SK-N-MC (cell line): Measurements from ENCODE around the gene PLXNA2.

Experiments
- DNase-seq: peaks from one replicate; pipeline ENCODE4 v3.0.0-alpha.2; 2011; ENCODE audit warnings: low read depth, low spot score
- H3K27ac ChIP-seq: fragments of 200-600 bp; sonication (generic); 2 replicates; pipeline ENCODE4 v1.5.1; 2016; ENCODE audit warnings: mixed run types
- H3K36me3 ChIP-seq: fragments of 200-600 bp; sonication (generic); 2 replicates; pipeline ENCODE4 v1.6.1; 2017; ENCODE audit warnings: antibody characterized with exemption, low read length, mixed read lengths; ENCODE audit not compliant: insufficient read depth
- H3K4me3 ChIP-seq: fragments of 200-600 bp; sonication (generic); 2 replicates; pipeline ENCODE4 v1.5.1; 2016
- H3K9ac ChIP-seq: fragments of 200-600 bp; sonication (generic); 2 replicates; pipeline ENCODE4 v1.8.0; 2017; ENCODE audit warnings: mixed run types, mixed read lengths; ENCODE audit not compliant: insufficient read length
- H3K9me3 ChIP-seq: fragments of 200-600 bp; sonication (generic); 2 replicates; pipeline ENCODE4 v1.6.1; 2017; ENCODE audit warnings: low read depth, mild to moderate bottlenecking, antibody characterized with exemption, low read length, moderate library complexity, mixed read lengths
- EZH2 ChIP-seq: fragments of 200-600 bp; sonication (generic); IDR thresholded peaks from one replicate; pipeline ENCODE4 v1.6.1; 2017; ENCODE audit warnings: antibody characterized with exemption
- FOXP2 ChIP-seq: optimal IDR thresholded peaks from 2 replicates; pipeline ENCODE3; 2011; ENCODE audit warnings: mild to moderate bottlenecking, moderate library complexity; ENCODE audit not compliant: insufficient read depth; ENCODE audit errors: extremely low read length, control extremely low read depth
- POLR2AphosphoS5 ChIP-seq: IDR thresholded peaks from 2 replicates; pipeline ENCODE4 v1.6.1; 2012; ENCODE audit warnings: mild to moderate bottlenecking, low read depth, low read length, borderline replicate concordance

The PLXNA2 gene

DNA sequence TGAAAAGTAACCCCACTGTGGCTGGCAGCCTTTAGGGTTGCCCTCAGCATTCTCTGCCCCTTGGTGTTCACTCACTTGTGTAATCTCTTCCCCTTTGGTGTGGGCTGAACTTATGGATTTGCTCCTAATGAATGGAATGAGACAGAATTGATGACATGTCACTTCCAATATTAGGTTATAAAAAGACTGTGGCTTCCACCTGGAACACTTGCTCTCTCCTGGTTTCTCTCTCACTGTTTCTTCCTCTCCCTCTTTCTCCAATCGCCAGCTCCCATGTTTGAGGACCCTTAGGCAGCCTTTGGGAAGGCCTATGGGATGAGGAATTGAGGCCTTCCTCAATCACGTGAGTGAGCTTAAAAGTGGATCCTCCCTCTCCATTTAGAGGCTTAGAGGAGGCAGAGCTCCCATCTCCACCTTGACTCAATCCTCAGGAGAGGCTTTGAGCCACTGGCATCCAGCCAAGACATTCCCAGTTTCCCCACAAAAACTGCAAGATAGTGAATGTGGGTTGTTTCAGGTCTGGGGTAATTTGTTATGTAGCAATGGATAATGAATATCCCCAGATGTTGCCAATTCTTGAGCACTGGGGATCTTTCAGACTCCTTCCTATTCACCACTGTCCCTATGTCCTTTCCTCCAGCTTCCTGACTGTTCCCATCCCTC is 237.8 kb downstream of the PLXNA2 start:
- TF ChIP-seq FOXP2 (no peak), POLR2AphosphoS5 (no peak), EZH2 (no peak)
- no peak overlapping the region for H3K4me3 ChIP-seq
- no peak overlapping the region for H3K9ac ChIP-seq
- no peaks in the 10 kb centered on the region for H3K9me3 ChIP-seq
- no peak for DNase-seq
- no peak overlapping the region for H3K27ac ChIP-seq
- H3K36me3 ChIP-seq = no peaks in the 10 kb centered on the region

DNA sequence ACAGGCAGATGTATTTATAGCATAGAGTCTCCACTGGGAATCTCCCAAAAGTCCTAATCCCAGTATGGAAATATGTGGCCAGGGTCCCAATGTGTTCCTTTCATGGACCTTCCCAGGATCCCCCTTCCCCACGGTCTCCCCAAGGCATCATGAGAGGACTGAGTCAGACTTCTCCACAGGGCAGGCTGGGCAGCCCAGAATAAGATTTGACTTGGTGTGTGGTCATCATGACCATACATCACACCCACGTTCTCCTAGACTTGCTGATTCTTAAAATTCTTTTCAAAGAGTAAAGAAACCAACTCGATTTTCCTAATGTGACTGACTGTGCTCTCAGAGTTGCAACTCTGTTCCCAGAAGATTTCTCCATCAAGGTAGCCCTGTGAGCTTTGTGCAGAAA is 239.3 kb downstream of the PLXNA2 start:
- Histone ChIP-seq H3K27ac (no peak overlapping the region), H3K9ac (no peak overlapping the region), H3K36me3 (no peaks in the 10 kb centered on the region), H3K9me3 (no peaks in the 10 kb centered on the region), H3K4me3 (no peak overlapping the region)
- TF ChIP-seq EZH2 = no peak
- no peak for TF ChIP-seq POLR2AphosphoS5
- TF ChIP-seq FOXP2 = no peak
- no peak for DNase-seq

DNA sequence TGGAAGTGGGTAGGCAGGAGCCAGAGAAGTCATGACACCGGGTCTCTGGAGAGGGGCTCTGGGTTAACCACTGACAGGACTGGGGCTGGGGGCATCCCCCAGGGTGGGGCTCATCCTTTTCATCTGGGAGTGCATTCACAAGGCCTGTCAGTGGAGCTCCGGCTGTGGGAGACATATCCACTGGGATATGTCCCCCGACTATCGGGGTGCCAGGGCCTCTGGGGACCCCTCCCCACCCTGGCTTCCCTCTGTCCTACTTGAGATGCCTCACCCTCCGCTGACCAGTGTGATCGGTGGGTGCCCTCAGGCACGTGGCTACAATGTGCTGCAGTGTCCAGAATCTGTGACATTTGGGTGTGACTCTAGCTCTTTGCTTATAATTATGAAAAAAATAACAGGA is 240.9 kb downstream of the PLXNA2 start:
- no peak for DNase-seq
- Histone ChIP-seq H3K9me3 (no peaks in the 10 kb centered on the region), H3K4me3 (no peak overlapping the region), H3K27ac (no peak overlapping the region), H3K36me3 (no peaks in the 10 kb centered on the region), H3K9ac (no peak overlapping the region)
- no peak for TF ChIP-seq POLR2AphosphoS5
- no peak for TF ChIP-seq FOXP2
- TF ChIP-seq EZH2 = no peak

DNA sequence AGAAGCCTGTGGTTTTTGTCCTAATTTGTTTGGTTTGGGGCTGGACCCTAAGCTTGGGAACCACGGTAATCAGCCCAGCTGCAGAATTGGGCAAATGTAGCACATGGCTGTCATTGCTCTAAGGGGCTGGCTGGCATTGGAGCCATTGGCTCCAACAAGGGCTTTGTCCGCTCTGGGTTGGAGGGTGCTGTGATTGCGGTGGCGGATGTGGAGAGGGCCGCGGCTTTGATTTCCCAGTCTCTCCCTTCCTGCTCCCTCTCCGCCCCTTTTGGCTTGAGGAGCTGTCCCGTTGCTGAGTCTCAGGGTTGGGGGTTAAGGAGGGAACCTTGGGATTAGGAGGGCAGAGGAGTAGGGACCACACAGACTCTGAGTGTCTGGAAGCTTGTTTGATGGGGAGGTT is 241.5 kb downstream of the PLXNA2 start:
- Histone ChIP-seq H3K9me3 (no peaks in the 10 kb centered on the region), H3K9ac (no peak overlapping the region), H3K4me3 (no peak overlapping the region), H3K36me3 (no peaks in the 10 kb centered on the region), H3K27ac (no peak overlapping the region)
- no peak for DNase-seq
- TF ChIP-seq EZH2 = no peak
- no peak for TF ChIP-seq POLR2AphosphoS5
- no peak for TF ChIP-seq FOXP2

DNA sequence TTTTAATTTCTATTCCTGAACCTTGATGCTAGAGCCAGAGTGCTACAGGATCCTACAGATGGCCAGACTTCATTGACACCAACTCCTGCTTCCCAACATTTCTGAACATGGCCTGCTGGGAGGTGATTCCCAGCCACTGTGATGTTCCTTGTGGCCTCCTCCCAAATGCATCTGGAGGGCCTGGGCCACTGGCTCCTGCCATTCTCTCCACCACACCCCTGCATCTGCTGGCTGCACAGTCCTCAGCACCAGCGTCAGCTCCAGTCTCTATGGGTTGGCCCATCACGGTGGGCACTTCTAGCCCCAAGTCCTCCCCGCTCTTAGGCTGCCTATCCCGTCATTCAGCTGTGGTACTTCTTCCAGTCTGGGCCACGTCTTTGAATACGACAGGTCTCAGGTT is 242.1 kb downstream of the PLXNA2 start:
- Histone ChIP-seq H3K9ac (no peak overlapping the region), H3K4me3 (no peak overlapping the region), H3K9me3 (no peaks in the 10 kb centered on the region), H3K27ac (no peak overlapping the region), H3K36me3 (no peaks in the 10 kb centered on the region)
- TF ChIP-seq POLR2AphosphoS5 = no peak
- no peak for TF ChIP-seq EZH2
- no peak for TF ChIP-seq FOXP2
- DNase-seq = no peak

DNA sequence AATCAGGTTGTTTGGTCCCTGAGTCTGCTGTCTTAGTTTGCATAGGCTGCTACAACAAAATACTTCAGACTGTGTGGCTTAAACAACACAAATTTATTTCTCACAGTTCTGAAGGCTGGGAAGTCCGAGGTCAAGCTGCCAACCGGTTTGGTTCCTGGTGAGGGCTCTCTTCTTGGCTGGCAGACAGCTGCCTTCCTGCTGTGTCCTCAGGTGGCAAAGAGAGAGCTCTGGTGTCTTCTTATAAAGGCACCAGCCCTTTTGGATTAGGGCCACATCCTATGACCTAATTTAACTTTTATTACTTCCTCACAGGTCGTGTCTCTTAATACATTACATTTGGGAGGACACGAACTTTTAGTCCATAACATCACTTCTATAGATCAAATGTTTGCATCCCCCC is 243.7 kb downstream of the PLXNA2 start:
- no peak for TF ChIP-seq FOXP2
- TF ChIP-seq POLR2AphosphoS5 = no peak
- no peak for TF ChIP-seq EZH2
- DNase-seq = no peak
- Histone ChIP-seq H3K4me3 (no peak overlapping the region), H3K9me3 (no peaks in the 10 kb centered on the region), H3K27ac (no peak overlapping the region), H3K36me3 (no peaks in the 10 kb centered on the region), H3K9ac (no peak overlapping the region)

DNA sequence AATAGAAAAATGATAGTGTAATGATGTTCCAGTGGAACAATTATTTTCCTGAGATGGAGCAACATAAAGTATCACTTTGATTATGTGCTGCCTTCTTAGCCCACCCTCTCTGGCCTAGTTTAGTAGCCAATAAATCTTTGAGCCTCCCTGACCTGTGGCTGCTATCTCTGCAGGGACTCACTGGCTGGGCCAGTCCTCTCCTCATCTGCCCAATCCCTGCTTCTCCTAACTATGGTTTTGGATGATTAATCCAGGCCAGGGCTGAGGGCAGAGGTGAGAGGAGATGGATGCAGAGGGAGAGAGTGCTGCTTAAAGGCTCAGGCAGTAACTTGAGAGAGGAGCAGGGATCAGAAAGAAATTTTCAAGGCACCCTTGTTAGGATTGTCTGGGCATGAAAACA is 244.2 kb downstream of the PLXNA2 start:
- no peak for DNase-seq
- no peak overlapping the region for H3K27ac ChIP-seq
- H3K9ac ChIP-seq = no peak overlapping the region
- no peaks in the 10 kb centered on the region for H3K9me3 ChIP-seq
- H3K36me3 ChIP-seq = no peaks in the 10 kb centered on the region
- no peak for TF ChIP-seq EZH2
- no peak for TF ChIP-seq FOXP2
- no peak for TF ChIP-seq POLR2AphosphoS5
- H3K4me3 ChIP-seq = no peak overlapping the region

DNA sequence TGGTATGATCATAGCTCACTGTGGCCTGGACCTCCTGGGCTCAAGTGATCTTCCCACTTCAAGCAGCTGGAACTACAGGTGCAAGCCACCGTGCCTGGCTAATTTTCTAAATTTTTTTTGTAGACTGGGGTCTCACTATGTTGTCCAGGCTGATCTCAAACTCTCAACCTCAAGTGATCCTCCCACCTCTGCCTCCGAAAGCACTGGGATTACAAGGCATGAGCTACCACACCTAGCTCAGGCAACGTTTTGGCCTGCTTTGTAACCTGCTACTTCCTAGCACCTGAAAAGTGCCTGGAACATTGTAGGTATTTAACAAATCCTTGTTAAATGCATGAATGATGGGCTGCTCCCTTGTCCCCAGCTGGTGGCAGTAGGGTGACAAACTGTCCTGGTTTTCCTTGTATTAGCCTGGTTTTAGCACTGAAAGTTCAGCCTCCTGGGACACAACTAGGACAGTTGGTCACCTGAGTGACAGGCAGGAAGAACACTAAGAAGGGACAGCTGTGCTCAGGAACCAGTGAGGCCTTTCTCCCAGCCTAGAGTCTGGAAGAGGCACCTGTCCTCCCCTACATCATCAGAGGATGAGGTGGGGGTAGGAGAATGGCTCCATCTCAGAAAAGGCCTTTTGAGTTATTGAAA is 244.8 kb downstream of the PLXNA2 start:
- H3K9ac ChIP-seq = no peak overlapping the region
- no peak overlapping the region for H3K27ac ChIP-seq
- no peaks in the 10 kb centered on the region for H3K9me3 ChIP-seq
- no peaks in the 10 kb centered on the region for H3K36me3 ChIP-seq
- no peak for TF ChIP-seq POLR2AphosphoS5
- TF ChIP-seq FOXP2 = no peak
- no peak for TF ChIP-seq EZH2
- H3K4me3 ChIP-seq = no peak overlapping the region
- DNase-seq = no peak

DNA sequence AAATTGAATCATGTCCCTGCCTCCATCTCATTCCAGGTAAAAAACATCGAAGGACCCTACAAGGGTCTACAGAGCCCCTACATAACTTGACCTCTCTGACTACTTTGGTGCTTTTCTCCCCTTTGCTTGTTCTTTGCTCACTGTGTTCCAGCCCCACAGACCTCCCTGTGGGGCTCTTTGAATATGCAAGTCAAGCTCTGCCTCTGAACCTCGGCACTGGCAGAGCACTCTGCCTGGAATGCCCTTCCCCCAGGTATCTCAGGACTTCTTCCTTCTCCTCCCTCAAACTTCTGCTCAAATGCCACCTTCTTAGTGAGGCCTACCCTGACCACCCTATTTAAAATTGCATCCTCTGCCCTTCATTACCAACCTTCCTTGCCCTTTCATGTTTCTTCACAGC is 245.5 kb downstream of the PLXNA2 start:
- Histone ChIP-seq H3K27ac (no peak overlapping the region), H3K36me3 (no peaks in the 10 kb centered on the region), H3K9me3 (no peaks in the 10 kb centered on the region), H3K9ac (no peak overlapping the region), H3K4me3 (no peak overlapping the region)
- TF ChIP-seq EZH2 (no peak), FOXP2 (no peak), POLR2AphosphoS5 (no peak)
- DNase-seq = no peak
